ENCODE data around the gene LILRA5. TPM values are rescaled to one million over a fixed set of nuclear protein-coding genes. Genes with fewer than 3 reads are reported as not detected.

The LILRA5 gene
- total RNA-seq, 5 donors from 2014 or later (not counting 1 experiment from before 2014, with no cell fraction given) = not detected

DNA sequence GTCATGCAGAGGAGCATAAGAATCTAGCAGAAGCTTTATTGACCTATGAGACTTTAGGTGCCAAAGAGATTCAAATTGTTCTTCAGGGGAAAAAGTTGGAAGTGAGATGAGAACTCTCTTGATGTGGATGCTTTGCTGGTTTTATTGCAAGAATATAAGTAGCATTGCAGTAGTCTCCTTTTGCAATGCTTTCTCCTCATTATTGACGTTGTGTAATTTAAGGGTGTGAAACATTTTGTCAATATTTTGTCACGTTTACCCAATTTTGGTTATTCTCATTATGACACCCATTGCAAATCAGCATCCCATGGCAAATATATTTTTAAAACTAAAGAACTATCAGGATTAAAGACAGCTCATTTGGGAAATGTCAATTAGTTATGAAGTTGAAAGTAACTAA is 44.0 kb downstream of the LILRA5 start:
- DNase-seq (no peak), ATAC-seq (replicated peaks in 1 of 4) (no peak)
- peaks cover 22 to 25% of the 10 kb centered on the region in 2 donors for H3K27me3 Mint-ChIP-seq
- H3K4me3 Mint-ChIP-seq = no peak overlapping the region
- no peak overlapping the region for H3K27ac ChIP-seq (ENCODE audit: low read length)
- ChIA-PET CTCF (no interaction called here), POLR2A (no interaction called here)
- no CpG with 5 or more reads among the region's 2 CpGs for WGBS (ENCODE audit: insufficient coverage)
- H3K4me3 ChIP-seq (ENCODE audit: control insufficient read depth in 1 of 2, extremely low read depth in 1 of 2, low read length in 1 of 2) = no peak overlapping the region
- no peaks in the 10 kb centered on the region for H3K9me3 ChIP-seq
- H3K9me3 Mint-ChIP-seq = no peaks in the 10 kb centered on the region
- H3K36me3 ChIP-seq (ENCODE audit: control insufficient read depth in 2 of 2, extremely low read depth in 1 of 2, insufficient read depth in 1 of 2, low read length in 1 of 2) = no peaks in the 10 kb centered on the region
- H3K27ac Mint-ChIP-seq = no peak overlapping the region
- H3K27me3 ChIP-seq (replicated peaks in 1 of 2; ENCODE audit: control insufficient read depth in 2 of 2, extremely low read depth in 1 of 2, insufficient read depth in 2 of 2, low read length in 1 of 2) = peaks cover 0 to 20% of the 10 kb centered on the region in 2 experiments
- H3K4me1 ChIP-seq (ENCODE audit: control insufficient read depth in 1 of 2, extremely low read depth in 1 of 2, insufficient read depth in 2 of 2, low read length in 2 of 2) = peaks cover 0 to 4% of the 10 kb centered on the region in 2 experiments
- no peaks in the 10 kb centered on the region for H3K36me3 Mint-ChIP-seq
- peaks cover 0 to 2% (median 0%) of the 10 kb centered on the region in 3 donors for H3K4me1 Mint-ChIP-seq

DNA sequence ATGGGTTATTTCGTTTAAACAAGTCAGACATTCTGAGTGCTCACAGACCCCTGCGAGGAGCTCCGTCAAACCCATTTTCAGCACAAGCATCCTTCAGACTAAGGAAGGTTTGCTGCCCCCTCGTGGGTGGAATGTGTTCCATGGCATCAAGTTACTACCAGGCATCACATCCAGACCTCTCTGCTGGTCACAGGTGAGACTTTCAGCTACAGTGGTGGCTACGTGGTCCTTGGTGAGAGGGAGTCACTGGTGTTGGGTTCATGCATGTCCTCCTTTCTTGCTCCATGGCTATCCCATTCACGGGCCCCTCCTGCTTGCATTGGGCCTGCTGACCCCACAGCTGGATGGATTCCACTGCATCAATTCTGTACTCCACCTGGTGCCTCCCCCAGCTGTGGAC is 46.8 kb downstream of the LILRA5 start:
- Histone ChIP-seq H3K27ac (ENCODE audit: low read length) (no peak overlapping the region), H3K4me1 (ENCODE audit: control insufficient read depth in 1 of 2, extremely low read depth in 1 of 2, insufficient read depth in 2 of 2, low read length in 2 of 2) (peaks cover 0 to 4% of the 10 kb centered on the region in 2 experiments), H3K9me3 (no peaks in the 10 kb centered on the region), H3K36me3 (ENCODE audit: control insufficient read depth in 2 of 2, extremely low read depth in 1 of 2, insufficient read depth in 1 of 2, low read length in 1 of 2) (no peaks in the 10 kb centered on the region), H3K27me3 (replicated peaks in 1 of 2; ENCODE audit: control insufficient read depth in 2 of 2, extremely low read depth in 1 of 2, insufficient read depth in 2 of 2, low read length in 1 of 2) (peaks cover 0 to 14% of the 10 kb centered on the region in 2 experiments), H3K4me3 (ENCODE audit: control insufficient read depth in 1 of 2, extremely low read depth in 1 of 2, low read length in 1 of 2) (no peak overlapping the region)
- Mint-ChIP-seq H3K9me3 (no peaks in the 10 kb centered on the region), H3K27me3 (peaks cover 15 to 16% of the 10 kb centered on the region in 2 donors), H3K27ac (no peak overlapping the region), H3K4me1 (peaks cover 0 to 2% (median 0%) of the 10 kb centered on the region in 3 donors), H3K36me3 (no peaks in the 10 kb centered on the region), H3K4me3 (no peak overlapping the region)
- peak in 34 of 35 experiments; percentile 20 to 69 (median 52) for DNase-seq
- ATAC-seq (replicated peaks in 1 of 4) = peak in 3 of 4 experiments; percentile 32 to 49 (median 46)
- POLR2A ChIA-PET = no interaction called here
- CTCF ChIA-PET = interaction anchor here in 1 of 2 donors (0.5 to 1.2 kb wide), 3 partner anchors 125 to 886 kb away, joined by 3 to 4 read pairs (median 4); partner anchors contain the start of gene CNOT3
- 30% methylated on average over 2 of the region's 6 CpGs for WGBS (ENCODE audit: insufficient coverage)

DNA sequence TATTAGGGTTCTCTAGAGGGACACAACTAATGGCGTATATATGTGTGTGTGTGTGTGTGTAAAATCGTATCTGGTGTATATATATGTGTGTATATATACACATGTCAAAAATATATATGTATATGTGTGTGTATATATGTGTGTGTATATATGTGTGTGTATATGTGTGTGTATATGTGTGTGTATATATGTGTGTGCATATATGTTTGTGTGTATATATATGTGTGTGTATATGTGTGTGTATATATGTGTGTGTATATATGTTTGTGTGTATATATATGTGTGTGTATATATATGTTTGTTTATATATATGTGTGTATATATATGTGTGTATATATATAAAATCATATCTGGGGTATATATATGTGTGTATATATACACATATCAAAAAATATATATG is 50.5 kb downstream of the LILRA5 start:
- no peak overlapping the region for H3K4me3 ChIP-seq (ENCODE audit: control insufficient read depth in 1 of 2, extremely low read depth in 1 of 2, low read length in 1 of 2)
- H3K27ac ChIP-seq (ENCODE audit: low read length) = no peak overlapping the region
- H3K4me3 Mint-ChIP-seq = no peak overlapping the region
- H3K9me3 Mint-ChIP-seq = no peaks in the 10 kb centered on the region
- H3K4me1 ChIP-seq (ENCODE audit: control insufficient read depth in 1 of 2, extremely low read depth in 1 of 2, insufficient read depth in 2 of 2, low read length in 2 of 2) = peaks cover 0 to 4% of the 10 kb centered on the region in 2 experiments
- peaks cover 10 to 13% of the 10 kb centered on the region in 2 donors for H3K27me3 Mint-ChIP-seq
- no peak overlapping the region for H3K27ac Mint-ChIP-seq
- no CpG with 5 or more reads among the region's 2 CpGs for WGBS (ENCODE audit: insufficient coverage)
- H3K36me3 ChIP-seq (ENCODE audit: control insufficient read depth in 2 of 2, extremely low read depth in 1 of 2, insufficient read depth in 1 of 2, low read length in 1 of 2) = no peaks in the 10 kb centered on the region
- ChIA-PET CTCF (interaction anchor here in 1 of 2 donors (0.8 kb wide), 1 partner anchor 34 kb away, joined by 3 read pairs; no protein-coding TSS in a partner anchor), POLR2A (no interaction called here)
- ATAC-seq (replicated peaks in 1 of 4) (no peak), DNase-seq (no peak)
- H3K4me1 Mint-ChIP-seq = peaks cover 0 to 2% (median 0%) of the 10 kb centered on the region in 3 donors
- H3K9me3 ChIP-seq = no peaks in the 10 kb centered on the region
- H3K27me3 ChIP-seq (replicated peaks in 1 of 2; ENCODE audit: control insufficient read depth in 2 of 2, extremely low read depth in 1 of 2, insufficient read depth in 2 of 2, low read length in 1 of 2) = peaks cover 0 to 17% of the 10 kb centered on the region in 2 experiments
- H3K36me3 Mint-ChIP-seq = no peaks in the 10 kb centered on the region

DNA sequence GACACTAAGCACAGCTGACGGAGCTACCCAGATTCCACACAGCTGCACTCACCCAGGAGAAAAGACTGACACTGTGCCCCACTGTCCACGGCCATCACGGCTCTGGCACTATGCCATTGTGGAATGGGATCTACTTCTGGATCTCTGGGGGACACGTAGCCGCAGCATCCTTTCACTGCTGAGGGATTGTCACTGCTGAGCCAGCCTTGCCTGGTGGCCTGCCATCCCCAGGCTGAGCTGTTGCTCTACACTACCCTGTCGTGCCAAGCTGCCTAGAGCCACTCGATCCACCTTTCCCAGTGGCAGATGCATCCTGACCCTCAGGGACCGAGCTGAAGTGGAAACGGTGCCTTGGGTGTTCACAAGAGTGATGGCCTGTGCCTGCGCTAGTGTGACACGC is 50.9 kb downstream of the LILRA5 start:
- ChIA-PET CTCF (interaction anchor here in 1 of 2 donors (0.8 kb wide), 1 partner anchor 33 kb away, joined by 3 read pairs; no protein-coding TSS in a partner anchor), POLR2A (no interaction called here)
- no peaks in the 10 kb centered on the region for H3K9me3 Mint-ChIP-seq
- no peak for ATAC-seq (replicated peaks in 1 of 4)
- H3K36me3 ChIP-seq (ENCODE audit: control insufficient read depth in 2 of 2, extremely low read depth in 1 of 2, insufficient read depth in 1 of 2, low read length in 1 of 2) = no peaks in the 10 kb centered on the region
- H3K27me3 Mint-ChIP-seq = peaks cover 11 to 13% of the 10 kb centered on the region in 2 donors
- H3K27ac Mint-ChIP-seq = no peak overlapping the region
- H3K4me1 Mint-ChIP-seq = peaks cover 0 to 2% (median 0%) of the 10 kb centered on the region in 3 donors
- H3K4me3 ChIP-seq (ENCODE audit: control insufficient read depth in 1 of 2, extremely low read depth in 1 of 2, low read length in 1 of 2) = no peak overlapping the region
- H3K4me1 ChIP-seq (ENCODE audit: control insufficient read depth in 1 of 2, extremely low read depth in 1 of 2, insufficient read depth in 2 of 2, low read length in 2 of 2) = peaks cover 0 to 4% of the 10 kb centered on the region in 2 experiments
- no peaks in the 10 kb centered on the region for H3K36me3 Mint-ChIP-seq
- no peaks in the 10 kb centered on the region for H3K9me3 ChIP-seq
- H3K27me3 ChIP-seq (replicated peaks in 1 of 2; ENCODE audit: control insufficient read depth in 2 of 2, extremely low read depth in 1 of 2, insufficient read depth in 2 of 2, low read length in 1 of 2) = peaks cover 0 to 20% of the 10 kb centered on the region in 2 experiments
- H3K27ac ChIP-seq (ENCODE audit: low read length) = no peak overlapping the region
- no peak for DNase-seq
- 79% methylated on average over 11 of the region's 11 CpGs for WGBS (ENCODE audit: insufficient coverage)
- no peak overlapping the region for H3K4me3 Mint-ChIP-seq

DNA sequence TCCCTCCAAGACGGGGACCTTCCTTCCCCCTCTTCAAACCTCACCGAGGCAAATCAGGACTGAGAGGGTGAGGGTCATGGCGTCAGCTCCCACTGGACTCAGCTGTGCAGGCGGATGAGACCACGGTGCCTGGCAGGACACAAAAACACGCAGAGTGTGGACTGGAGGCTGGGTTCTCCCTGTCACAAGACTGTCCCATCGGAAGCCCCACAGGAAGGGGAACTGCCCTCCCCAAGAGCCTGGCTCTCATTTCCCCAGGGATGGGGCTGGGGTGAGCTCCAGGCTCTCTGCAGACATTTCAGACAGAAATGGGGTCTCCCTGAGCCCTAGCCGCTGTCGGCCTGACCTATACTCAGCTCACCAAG is 55.9 kb downstream of the LILRA5 start, which contains the start of gene LILRB5:
LILRB5 (minus strand) TSS at position 158 of the 365 bp plus-strand sequence; CDS start at position 78, 80 bp downstream.
- Histone ChIP-seq H3K27me3 (replicated peaks in 1 of 2; ENCODE audit: control insufficient read depth in 2 of 2, extremely low read depth in 1 of 2, insufficient read depth in 2 of 2, low read length in 1 of 2) (peaks cover 0 to 48% of the 10 kb centered on the region in 2 experiments), H3K4me1 (ENCODE audit: control insufficient read depth in 1 of 2, extremely low read depth in 1 of 2, insufficient read depth in 2 of 2, low read length in 2 of 2) (no peaks in the 10 kb centered on the region), H3K36me3 (ENCODE audit: control insufficient read depth in 2 of 2, extremely low read depth in 1 of 2, insufficient read depth in 1 of 2, low read length in 1 of 2) (no peaks in the 10 kb centered on the region), H3K9me3 (no peaks in the 10 kb centered on the region), H3K27ac (ENCODE audit: low read length) (no peak within 1 kb of the TSS), H3K4me3 (ENCODE audit: control insufficient read depth in 1 of 2, extremely low read depth in 1 of 2, low read length in 1 of 2) (no peak within 1 kb of the TSS)
- ATAC-seq (replicated peaks in 1 of 4) (no peak), DNase-seq (no peak)
- H3K36me3 Mint-ChIP-seq = no peaks in the 10 kb centered on the region
- H3K9me3 Mint-ChIP-seq = no peaks in the 10 kb centered on the region
- H3K27ac Mint-ChIP-seq = no peak within 1 kb of the TSS
- H3K4me3 Mint-ChIP-seq = no peak within 1 kb of the TSS
- no peaks in the 10 kb centered on the region for H3K4me1 Mint-ChIP-seq
- CTCF ChIA-PET = no interaction called here
- 84% methylated on average over 8 of the region's 9 CpGs for WGBS (ENCODE audit: insufficient coverage)
- POLR2A ChIA-PET = no interaction called here
- H3K27me3 Mint-ChIP-seq = peaks cover 6 to 20% of the 10 kb centered on the region in 2 donors

Other genes starting within 250 kb of the LILRA5 start
- gene VSTM1, start 249.3 kb downstream of the LILRA5 start, total RNA-seq = not detected
- not detected for gene TARM1, start 231.8 kb downstream of the LILRA5 start, total RNA-seq
- under 1 TPM; 0.32 to 0.76 (median 0.58) TPM for gene OSCAR, start 212.4 kb downstream of the LILRA5 start, total RNA-seq
- 100 to 1,000 TPM in 3 of 5 donors, 10 to 100 TPM in 2; 77.4 to 137 (median 123) TPM for gene NDUFA3, start 210.3 kb downstream of the LILRA5 start, total RNA-seq
- gene TFPT, start 197.5 kb downstream of the LILRA5 start, total RNA-seq = 10 to 100 TPM; 12.0 to 27.0 (median 20.7) TPM
- 10 to 100 TPM; 56.3 to 75.3 (median 69.8) TPM for gene PRPF31, start 197.4 kb downstream of the LILRA5 start, total RNA-seq
- 10 to 100 TPM; 45.9 to 83.1 (median 77.0) TPM for gene CNOT3, start 175.4 kb downstream of the LILRA5 start, total RNA-seq
- gene LENG1, start 153.4 kb downstream of the LILRA5 start, total RNA-seq = 10 to 100 TPM in 4 of 5 donors, 1 to 10 TPM in 1; 8.4 to 21.5 (median 19.2) TPM
- 1 to 10 TPM in 4 of 5 donors, under 1 TPM in 1; 0.78 to 2.6 (median 1.4) TPM for gene TMC4, start 140.0 kb downstream of the LILRA5 start, total RNA-seq
- gene MBOAT7, start 123.6 kb downstream of the LILRA5 start, total RNA-seq = 10 to 100 TPM; 24.0 to 44.8 (median 38.9) TPM
- gene TSEN34, start 121.9 kb downstream of the LILRA5 start, total RNA-seq = 10 to 100 TPM in 4 of 5 donors, 1 to 10 TPM in 1; 9.5 to 28.5 (median 23.5) TPM
- gene RPS9, start 112.3 kb downstream of the LILRA5 start, total RNA-seq = 1,000 to 10,000 TPM; 1,706 to 1,922 (median 1,806) TPM
- 1 to 10 TPM in 3 of 5 donors, under 1 TPM in 2; 0.72 to 2.8 (median 1.1) TPM for gene LILRB3, start 90.2 kb downstream of the LILRA5 start, total RNA-seq
- gene LILRA6, start 70.4 kb downstream of the LILRA5 start, total RNA-seq = under 1 TPM in 3 of 5 donors, not detected in 2; 0.13 to 0.58 (median 0.43) TPM
- gene LILRB5, start 55.9 kb downstream of the LILRA5 start, total RNA-seq = under 1 TPM in 1 of 5 donors, not detected in 4; 0.13 TPM
- gene LILRB2, start 32.1 kb downstream of the LILRA5 start, total RNA-seq = under 1 TPM in 2 of 5 donors, not detected in 3; 0.46 to 0.53 TPM
- under 1 TPM in 1 of 5 donors, not detected in 4; 0.58 TPM for gene LILRA4, start 26.0 kb upstream of the LILRA5 start, total RNA-seq
- gene LAIR1, start 51.8 kb upstream of the LILRA5 start, total RNA-seq = 10 to 100 TPM; 40.2 to 66.0 (median 59.7) TPM
- under 1 TPM in 2 of 5 donors, not detected in 3; 0.26 to 0.41 TPM for gene TTYH1, start 102.3 kb upstream of the LILRA5 start, total RNA-seq
- gene LENG8, start 136.0 kb upstream of the LILRA5 start, total RNA-seq = 100 to 1,000 TPM; 506 to 622 (median 618) TPM
- gene LENG9, start 150.6 kb upstream of the LILRA5 start, total RNA-seq = 1 to 10 TPM; 2.2 to 7.9 (median 7.5) TPM
- gene CDC42EP5, start 160.1 kb upstream of the LILRA5 start, total RNA-seq = under 1 TPM in 1 of 5 donors, not detected in 4; 0.43 TPM
- 10 to 100 TPM in 1 of 5 donors, 1 to 10 TPM in 3, under 1 TPM in 1; 0.49 to 16.7 (median 1.3) TPM for gene LAIR2, start 189.7 kb upstream of the LILRA5 start, total RNA-seq

All from T-cell (primary cell).